Rectal smooth muscle tissue (tissue), 1 donor: ENCODE results near the gene SH3TC1.

ENCODE experiments used
- H3K27ac ChIP-seq: one replicate; pipeline ENCODE4 v1.7.0; 2013; ENCODE audit warnings: low read depth, low read length, inconsistent platforms
- H3K27me3 ChIP-seq: one replicate; pipeline ENCODE4 v1.7.0; 2013; ENCODE audit warnings: low read length; ENCODE audit not compliant: control insufficient read depth, insufficient read depth
- H3K36me3 ChIP-seq: one replicate; pipeline ENCODE4 v1.7.0; 2013; ENCODE audit warnings: low read length; ENCODE audit not compliant: control insufficient read depth, insufficient read depth
- H3K4me1 ChIP-seq: one replicate; pipeline ENCODE4 v1.7.0; 2013; ENCODE audit warnings: low read length; ENCODE audit not compliant: control insufficient read depth, insufficient read depth
- H3K4me3 ChIP-seq: one replicate; pipeline ENCODE4 v1.7.0; 2013; ENCODE audit warnings: low read length
- H3K9ac ChIP-seq: one replicate; pipeline ENCODE4 v1.7.0; 2013; ENCODE audit warnings: low read length

The SH3TC1 gene

DNA sequence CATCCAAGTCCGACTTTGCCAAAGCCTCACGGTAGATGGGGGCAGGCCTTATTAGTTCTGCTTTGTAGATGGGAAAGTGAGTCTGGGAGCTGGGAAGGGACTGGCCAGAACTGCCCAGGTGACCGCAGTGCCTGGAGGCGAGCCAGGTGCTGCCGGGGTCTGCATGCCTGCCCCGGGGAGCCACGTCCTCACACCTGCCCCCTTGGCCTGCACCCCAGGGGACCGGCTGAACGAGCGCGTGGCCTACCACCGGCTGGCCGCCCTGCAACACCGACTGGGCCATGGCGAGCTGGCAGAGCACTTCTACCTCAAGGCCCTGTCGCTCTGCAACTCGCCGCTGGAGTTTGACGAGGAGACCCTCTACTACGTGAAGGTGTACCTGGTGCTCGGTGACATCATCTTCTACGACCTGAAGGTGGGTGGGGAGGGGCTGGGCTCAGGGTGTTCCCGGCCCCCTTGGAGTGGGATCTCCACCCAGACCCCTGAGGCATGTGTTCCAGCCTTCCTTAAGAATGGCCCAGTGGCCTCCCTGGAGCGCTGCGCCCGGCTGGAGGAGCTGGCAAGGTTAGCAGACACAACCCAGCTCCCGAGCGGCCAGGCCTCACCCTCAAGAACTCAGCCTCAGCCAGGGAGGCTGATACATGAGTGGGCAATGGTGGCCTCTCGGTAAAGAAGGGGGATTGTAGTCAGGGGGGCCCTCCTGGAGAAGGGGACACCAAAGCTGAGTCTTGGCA, 38.3 kb downstream of the SH3TC1 start:
- Histone ChIP-seq H3K9ac (no peak overlapping the region), H3K27ac (no peak overlapping the region), H3K4me3 (no peak overlapping the region), H3K27me3 (no peaks in the 10 kb centered on the region), H3K4me1 (peaks cover 2% of the 10 kb centered on the region), H3K36me3 (peaks cover 3% of the 10 kb centered on the region)

- no peaks in the 10 kb centered on the region for H3K27me3 ChIP-seq
- H3K4me1 ChIP-seq, result peaks cover 6% of the 10 kb centered on the region
- no peak overlapping the region for H3K9ac ChIP-seq
- no peak overlapping the region for H3K4me3 ChIP-seq
- no peak overlapping the region for H3K27ac ChIP-seq
- peaks cover 3% of the 10 kb centered on the region for H3K36me3 ChIP-seq
Measured at GRCh38 chr4:8238036-8238511, 39.0 kb downstream of the SH3TC1 start.

DNA sequence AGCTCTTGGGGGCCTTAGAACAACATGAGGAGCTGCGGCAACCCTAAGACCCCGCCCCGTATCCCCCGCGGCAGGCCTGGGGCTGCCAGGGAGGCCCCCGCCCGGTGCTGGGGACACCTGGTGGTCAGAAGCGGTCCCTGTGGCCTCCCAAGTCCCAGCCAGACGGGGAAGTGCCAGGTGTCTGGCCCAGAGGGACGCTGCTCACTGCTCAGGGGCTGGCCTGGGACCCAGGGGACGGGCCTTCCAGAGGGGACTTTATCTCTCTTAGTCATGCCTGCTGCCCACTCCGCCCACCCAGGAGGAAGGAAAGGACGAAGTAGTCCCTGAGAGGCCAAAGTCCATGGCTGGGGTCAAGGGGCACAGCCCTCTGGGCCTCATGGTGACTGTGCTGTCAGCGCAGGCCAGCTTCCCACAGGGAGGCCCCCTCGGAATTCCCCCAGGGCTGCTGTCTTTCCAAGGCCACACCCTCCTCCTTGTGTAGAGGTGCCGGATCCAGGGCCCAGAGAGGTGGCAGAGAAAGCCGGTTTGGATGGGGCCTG, 39.5 kb downstream of the SH3TC1 start:
- no peaks in the 10 kb centered on the region for H3K36me3 ChIP-seq
- no peak overlapping the region for H3K27ac ChIP-seq

GRCh38 chr4:8239226-8239625, 40.1 kb downstream of the SH3TC1 start:
- H3K4me3 ChIP-seq, result no peak overlapping the region
- H3K36me3 ChIP-seq, result no peaks in the 10 kb centered on the region
- H3K9ac ChIP-seq, result no peak overlapping the region
- H3K4me1 ChIP-seq, result peaks cover 6% of the 10 kb centered on the region
- H3K27me3 ChIP-seq, result no peaks in the 10 kb centered on the region
- no peak overlapping the region for H3K27ac ChIP-seq

More for the DNA sequence above, 39.5 kb downstream of the SH3TC1 start:
- H3K4me1 ChIP-seq, result peaks cover 6% of the 10 kb centered on the region
- no peaks in the 10 kb centered on the region for H3K27me3 ChIP-seq
- H3K4me3 ChIP-seq, result no peak overlapping the region
- no peak overlapping the region for H3K9ac ChIP-seq

- H3K27ac ChIP-seq, result no peak overlapping the region
- H3K4me3 ChIP-seq, result no peak overlapping the region
- no peaks in the 10 kb centered on the region for H3K36me3 ChIP-seq
- H3K4me1 ChIP-seq, result peaks cover 6% of the 10 kb centered on the region
- no peaks in the 10 kb centered on the region for H3K27me3 ChIP-seq
- no peak overlapping the region for H3K9ac ChIP-seq
Measured at GRCh38 chr4:8239661-8240060, 40.6 kb downstream of the SH3TC1 start.

- H3K9ac ChIP-seq, result no peak overlapping the region
- H3K27ac ChIP-seq, result no peak overlapping the region
- H3K36me3 ChIP-seq, result no peaks in the 10 kb centered on the region
- peaks cover 6% of the 10 kb centered on the region for H3K4me1 ChIP-seq
- no peak overlapping the region for H3K4me3 ChIP-seq
- no peaks in the 10 kb centered on the region for H3K27me3 ChIP-seq
Measured at GRCh38 chr4:8240211-8241041, 41.3 kb downstream of the SH3TC1 start.

DNA sequence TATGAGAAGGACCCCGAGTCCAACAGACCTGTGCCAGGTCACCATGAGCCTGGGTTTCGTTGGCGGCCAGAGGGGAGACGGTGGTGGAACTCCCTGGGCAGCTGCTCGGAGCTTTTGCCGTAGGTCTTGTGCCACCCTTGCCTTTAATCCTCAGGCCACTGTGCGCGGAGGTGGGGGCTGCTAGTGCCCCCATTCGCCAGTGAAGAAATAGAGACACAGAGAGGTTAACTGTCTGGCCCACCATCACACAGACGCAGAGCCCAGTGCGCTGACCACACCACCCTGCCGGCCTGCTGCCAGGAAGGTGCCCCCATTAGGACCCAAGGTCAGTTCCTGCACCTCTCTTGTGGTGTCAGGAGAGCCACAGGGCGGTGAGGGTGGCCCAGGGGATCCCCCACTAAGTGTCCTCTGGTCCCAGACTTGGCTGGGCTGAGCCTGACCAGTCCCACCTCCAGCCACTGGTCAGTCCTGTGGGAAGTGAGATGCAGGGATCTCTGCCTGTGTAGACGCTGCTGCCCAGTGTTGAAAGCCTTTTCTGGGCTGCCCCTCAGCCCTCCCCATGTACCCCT, 42.2 kb downstream of the SH3TC1 start:
- Histone ChIP-seq H3K36me3 (no peaks in the 10 kb centered on the region), H3K4me1 (peaks cover 6% of the 10 kb centered on the region), H3K27ac (no peak overlapping the region)

DNA sequence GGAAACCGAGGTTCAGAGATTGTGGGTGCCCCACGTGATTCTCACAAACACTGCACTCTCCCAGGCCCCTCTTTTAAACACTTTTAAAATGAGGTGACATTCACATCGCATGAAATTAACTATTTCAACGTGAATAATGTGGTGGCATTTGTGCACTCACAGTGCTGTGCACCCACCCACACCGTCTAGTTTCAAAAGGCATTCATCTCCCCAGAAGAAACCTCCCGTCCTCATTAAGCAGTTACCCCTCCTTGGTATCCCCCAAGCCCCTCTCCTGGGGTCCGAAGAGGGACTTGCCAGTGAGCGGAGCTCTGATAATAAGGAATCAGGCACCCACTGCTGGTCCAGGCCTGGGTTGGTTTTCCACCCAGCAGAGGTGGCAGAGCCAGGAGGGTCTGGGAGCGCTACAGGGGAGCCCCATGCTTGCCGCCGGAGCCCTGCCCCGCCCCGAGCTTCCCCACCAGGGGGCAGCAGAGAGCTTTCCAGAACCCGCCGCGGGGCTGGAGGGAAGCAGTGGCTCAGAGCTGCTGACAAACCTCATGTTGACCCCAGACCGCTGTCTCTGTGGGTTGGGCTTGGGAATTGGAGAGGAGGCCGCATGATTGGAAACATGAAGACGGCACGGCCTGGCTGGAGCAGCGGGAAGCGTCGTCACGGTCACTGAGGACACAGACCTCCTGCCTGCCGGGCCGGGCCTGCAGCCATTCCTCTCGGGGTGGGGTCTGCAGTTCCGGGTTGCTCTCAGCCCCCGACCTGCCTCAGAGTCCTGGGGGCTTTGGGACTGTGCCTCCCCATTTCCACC, 43.0 kb downstream of the SH3TC1 start:
- Histone ChIP-seq H3K36me3 (no peaks in the 10 kb centered on the region), H3K9ac (no peak overlapping the region), H3K27me3 (no peaks in the 10 kb centered on the region), H3K4me3 (no peak overlapping the region), H3K27ac (peak overlapping the region; percentile 53), H3K4me1 (peaks cover 6% of the 10 kb centered on the region)

More for the DNA sequence above, 42.2 kb downstream of the SH3TC1 start:
- no peak overlapping the region for H3K9ac ChIP-seq
- H3K4me3 ChIP-seq, result no peak overlapping the region
- no peaks in the 10 kb centered on the region for H3K27me3 ChIP-seq

DNA sequence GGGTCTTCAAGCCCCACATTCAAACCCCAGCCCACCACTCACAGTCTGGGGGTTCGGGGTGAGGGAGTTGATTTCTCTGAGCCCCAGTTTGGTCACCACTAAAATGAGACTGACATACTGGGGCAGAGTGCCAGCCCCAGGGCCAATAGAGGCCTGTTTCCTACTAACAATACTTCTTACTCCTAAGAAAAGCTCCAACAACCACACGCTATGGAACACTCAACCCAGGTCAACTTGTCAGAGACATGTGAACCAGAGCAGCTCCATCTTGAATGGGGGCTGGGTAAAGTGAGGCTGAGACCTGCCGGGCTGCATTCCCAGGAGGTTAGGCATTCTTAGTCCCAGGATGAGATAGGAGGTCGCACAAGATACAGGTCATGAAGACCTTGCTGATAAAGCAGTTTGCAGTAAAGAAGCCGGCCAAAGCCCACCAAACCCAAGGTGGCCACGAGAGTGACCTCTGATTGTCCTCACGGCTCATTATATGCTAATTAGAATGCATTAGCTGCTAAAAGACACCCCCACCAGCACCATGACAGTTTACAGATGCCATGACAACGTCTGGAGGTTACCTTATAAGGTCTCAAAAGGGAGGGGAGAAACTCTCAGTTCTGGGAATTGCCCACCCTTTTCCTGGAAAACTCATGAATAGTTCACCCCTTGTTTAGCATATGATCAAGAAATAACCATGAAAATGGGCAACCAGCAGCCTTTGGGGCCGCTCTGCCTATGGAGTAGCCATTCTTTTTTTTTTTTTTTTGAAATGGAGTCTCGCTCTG, 43.9 kb downstream of the SH3TC1 start:
- Histone ChIP-seq H3K27ac (peak overlapping the region; percentile 53), H3K4me1 (peaks cover 6% of the 10 kb centered on the region), H3K9ac (no peak overlapping the region)

DNA sequence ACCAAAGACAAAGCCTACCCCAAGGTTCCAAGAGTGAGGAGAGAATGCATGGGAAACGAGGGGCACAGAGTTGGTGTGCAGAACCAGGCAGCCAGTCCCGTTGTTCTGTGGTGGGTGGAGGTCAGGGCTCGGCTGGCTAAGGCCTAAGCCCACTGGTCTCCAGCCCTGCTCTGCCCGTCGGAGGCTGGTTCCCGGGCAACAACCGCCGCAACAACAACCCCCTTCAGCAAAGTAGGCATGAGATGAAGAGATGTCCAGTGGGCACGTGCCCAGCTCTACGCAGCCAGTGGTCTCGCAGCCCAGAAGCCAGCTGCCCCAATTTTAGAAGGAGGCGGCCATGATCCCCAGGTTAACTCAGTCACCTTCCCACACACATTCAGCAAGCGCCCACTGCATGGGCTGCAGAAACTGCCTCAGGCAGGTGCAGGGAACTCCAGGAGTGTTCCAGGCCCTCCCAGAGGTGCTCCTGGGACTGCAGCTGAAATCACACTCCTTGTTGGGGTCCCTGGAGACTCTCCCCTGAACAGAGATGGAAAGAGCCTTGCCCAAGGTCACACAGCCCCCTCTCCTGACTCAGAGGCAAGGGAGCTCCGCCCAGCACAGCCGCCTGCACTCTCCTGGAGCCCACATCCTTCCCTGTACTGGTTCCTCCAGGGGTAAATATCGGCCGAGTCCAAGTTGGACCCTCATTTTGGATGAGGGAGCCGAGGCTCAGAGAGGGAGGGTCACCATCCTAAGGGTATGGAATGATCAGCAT, 45.1 kb downstream of the SH3TC1 start:
- no peak overlapping the region for H3K4me3 ChIP-seq
- H3K36me3 ChIP-seq, result no peaks in the 10 kb centered on the region
- H3K27ac ChIP-seq, result no peak overlapping the region
- H3K27me3 ChIP-seq, result no peaks in the 10 kb centered on the region
- no peak overlapping the region for H3K9ac ChIP-seq
- peaks cover 6% of the 10 kb centered on the region for H3K4me1 ChIP-seq

More for the DNA sequence above, 43.9 kb downstream of the SH3TC1 start:
- Histone ChIP-seq H3K27me3 (no peaks in the 10 kb centered on the region), H3K4me3 (no peak overlapping the region), H3K36me3 (no peaks in the 10 kb centered on the region)
